A549 (cell line): ENCODE results near the gene YIF1B. TPM values are rescaled to one million over a fixed set of nuclear protein-coding genes. Genes with fewer than 3 reads are reported as not detected.

ENCODE experiments used
- ATAC-seq, 2 experiments: fragments of 200-7000 bp in 1 of 2; fragments of >200 bp in 1 of 2; cut with Nextera tagmentation in 1 of 2; cut with Tn5 transposase in 1 of 2; 3 replicates each; pipeline versions ENCODE4 v1.8.0 to v1.9.1; 2018 to 2020; ENCODE audit warnings: mild to moderate bottlenecking in 1 of 2, moderate library complexity in 1 of 2
- CTCF ChIA-PET: fragments of 300-600 bp; sonication (Branson Sonifier 250); formaldehyde crosslinking; extraction: SDS; loops from one replicate; lab custom pipeline; 2021; ENCODE audit warnings: antibody characterized with exemption, inconsistent platforms; lab: Yijun Ruan, JAX
- POLR2A ChIA-PET: fragments of 350-600 bp; formaldehyde crosslinking; extraction: SDS; loops from one replicate; lab custom pipeline; 2021; ENCODE audit warnings: antibody characterized with exemption, inconsistent platforms; lab: Yijun Ruan, JAX
- DNase-seq, 2 experiments: peaks; one replicate each; pipeline versions ENCODE4 v3.0.0 to v3.0.0-alpha.2; 2011 to 2016; ENCODE audit warnings: low read depth in 1 of 2, low spot score in 1 of 2
- FAIRE-seq: peaks from 2 replicates; lab custom pipeline; 2011; peaks lifted over from hg19 to GRCh38; lab: Jason Lieb, UNC
- H3K27ac ChIP-seq, 2 experiments: fragments of >200 bp; sonication (Bioruptor Twin); formaldehyde crosslinking; 3 replicates each; pipeline ENCODE4 v1.5.1; 2016 to 2017
- H3K4me1 ChIP-seq: fragments of >200 bp; sonication (Bioruptor Twin); formaldehyde crosslinking; 3 replicates; pipeline ENCODE4 v1.6.1; 2016
- H3K4me2 ChIP-seq: fragments of >200 bp; sonication (Bioruptor Twin); formaldehyde crosslinking; 3 replicates; pipeline ENCODE4 v1.6.1; 2016
- H3K4me3 ChIP-seq: fragments of >200 bp; sonication (Bioruptor Twin); formaldehyde crosslinking; 3 replicates; pipeline ENCODE4 v1.5.1; 2016
- H3K9me3 ChIP-seq: fragments of >200 bp; sonication (Bioruptor Twin); formaldehyde crosslinking; 3 replicates; pipeline ENCODE4 v1.6.1; 2016
- ATOH8 ChIP-seq: fragments of 250-450 bp; sonication (Bioruptor Pico); IDR thresholded peaks from 2 replicates; pipeline ENCODE4 v1.5.0; 2020; ENCODE audit warnings: low read depth, mild to moderate bottlenecking, moderate library complexity
- BCL3 ChIP-seq: fragments of >200 bp; sonication (Bioruptor Twin); formaldehyde crosslinking; IDR thresholded peaks from 3 replicates; pipeline ENCODE4 v1.6.1; 2016
- BHLHE40 ChIP-seq: IDR thresholded peaks from 2 replicates; pipeline ENCODE4 v1.6.1; 2012; ENCODE audit warnings: low read depth, low read length, inconsistent platforms
- CBX8 ChIP-seq: fragments of 200-600 bp; sonication (generic); IDR thresholded peaks from 2 replicates; pipeline ENCODE4 v1.6.1; 2016
- CHD4 ChIP-seq: fragments of 200-600 bp; sonication (generic); IDR thresholded peaks from 2 replicates; pipeline ENCODE4 v1.6.1; 2016; ENCODE audit warnings: antibody characterized with exemption, mild to moderate bottlenecking, borderline replicate concordance
- ELK1 ChIP-seq: fragments of 150-350 bp; IDR thresholded peaks from 2 replicates; pipeline ENCODE4 v1.6.1; 2014; ENCODE audit warnings: low read depth, mild to moderate bottlenecking, low read length
- FOSB ChIP-seq: fragments of 250-450 bp; sonication (Bioruptor Pico); IDR thresholded peaks from 2 replicates; pipeline ENCODE4 v1.5.0; 2020; ENCODE audit warnings: mild to moderate bottlenecking, moderate library complexity
- FOSL2 ChIP-seq, 2 experiments: fragments of 450-650 bp in 1 of 2; fragments of >200 bp in 1 of 2; sonication (Bioruptor Twin) in 1 of 2; formaldehyde crosslinking; IDR thresholded peaks; 2 replicates each; pipeline versions ENCODE4 v1.5.0 to v1.6.1; 2016 to 2020; ENCODE audit warnings: mild to moderate bottlenecking in 1 of 2, moderate library complexity in 1 of 2
- FOXS1 ChIP-seq: fragments of 250-450 bp; sonication (Bioruptor Pico); IDR thresholded peaks from 2 replicates; pipeline ENCODE4 v1.5.0; 2020; ENCODE audit warnings: mild to moderate bottlenecking, moderate library complexity
- GATA3 ChIP-seq: IDR thresholded peaks from 2 replicates; pipeline ENCODE4 v1.6.1; 2012; ENCODE audit warnings: borderline replicate concordance
- HDAC2 ChIP-seq: fragments of 200-600 bp; sonication (generic); IDR thresholded peaks from 2 replicates; pipeline ENCODE4 v1.6.1; 2016
- HOXA7 ChIP-seq: fragments of 250-450 bp; sonication (Bioruptor Pico); IDR thresholded peaks from 2 replicates; pipeline ENCODE4 v1.5.0; 2020; ENCODE audit warnings: mild to moderate bottlenecking, moderate library complexity
- HOXB5 ChIP-seq: fragments of 250-450 bp; sonication (Bioruptor Pico); IDR thresholded peaks from 2 replicates; pipeline ENCODE4 v1.5.0; 2020; ENCODE audit warnings: mild to moderate bottlenecking, moderate library complexity
- JUN ChIP-seq, 2 experiments: fragments of >200 bp; sonication (Bioruptor Twin); formaldehyde crosslinking; IDR thresholded peaks; 2 replicates in 1 of 2; 3 replicates in 1 of 2; pipeline ENCODE4 v1.6.1; 2016 to 2017
- JUNB ChIP-seq: fragments of >200 bp; sonication (Bioruptor Twin); formaldehyde crosslinking; IDR thresholded peaks from 2 replicates; pipeline ENCODE4 v1.6.1; 2016
- MAX ChIP-seq: IDR thresholded peaks from 2 replicates; pipeline ENCODE4 v1.6.1; 2012
- MAZ ChIP-seq: fragments of 150-350 bp; IDR thresholded peaks from 2 replicates; pipeline ENCODE4 v1.6.1; 2014; ENCODE audit warnings: antibody characterized with exemption, low read depth, low read length, borderline replicate concordance
- NPAS2 ChIP-seq: fragments of 250-450 bp; sonication (Bioruptor Pico); IDR thresholded peaks from 2 replicates; pipeline ENCODE4 v1.8.0; 2022; ENCODE audit warnings: mild to moderate bottlenecking, moderate library complexity, borderline replicate concordance
- NR3C1 ChIP-seq: fragments of >200 bp; sonication (Bioruptor Twin); formaldehyde crosslinking; IDR thresholded peaks from 3 replicates; pipeline ENCODE4 v1.6.1; 2017
- POLR2A ChIP-seq: IDR thresholded peaks from 2 replicates; pipeline ENCODE4 v1.6.1; 2012; ENCODE audit warnings: mild to moderate bottlenecking, low read length
- RARB ChIP-seq: fragments of 250-450 bp; sonication (Bioruptor Pico); IDR thresholded peaks from 2 replicates; pipeline ENCODE4 v1.8.0; 2021; ENCODE audit warnings: mild to moderate bottlenecking, moderate library complexity
- ZC3H11A ChIP-seq: fragments of 450-650 bp; IDR thresholded peaks from 2 replicates; pipeline ENCODE4 v1.6.1; 2014; ENCODE audit warnings: antibody characterized with exemption, mild to moderate bottlenecking
- ZNF302 ChIP-seq: fragments of 250-450 bp; sonication (Bioruptor Pico); IDR thresholded peaks from 2 replicates; pipeline ENCODE4 v1.9.0; 2021; ENCODE audit warnings: inconsistent platforms, mild to moderate bottlenecking, moderate library complexity
- ZSCAN20 ChIP-seq: fragments of 250-450 bp; sonication (Bioruptor Pico); IDR thresholded peaks from 2 replicates; pipeline ENCODE4 v1.8.0; 2022; ENCODE audit warnings: mild to moderate bottlenecking, moderate library complexity
- WGBS: methylation state at CpG from one replicate; pipeline ENCODE4 v1.1.6; 2017; ENCODE audit errors: missing lambda C conversion rate; 5-methylcytosine and 5-hydroxymethylcytosine counted together
- polyA plus RNA-seq, 4 experiments: library from polyadenylated mRNA; depleted of rRNA in 3 of 4; stranded (reverse); fragments of >200 nt; fragmentation: RNase III in 1 of 4; extraction: RNeasy Plus Mini Kit Qiagen cat#74134 plus additional on column Dnase treatment in 1 of 4; gene quantifications; 2 replicates in 3 of 4; 3 replicates in 1 of 4; pipeline ENCODE4 v1.2.3, GENCODE V29; 2011 to 2017

YIF1B gene
- polyA plus RNA-seq, 2 of the 4 experiments (the other 2 are of a cell fraction): 75.5 to 100 TPM

GRCh38 chr19:38267761-38268483 is 47.8 kb downstream of the YIF1B start (continued):
- no peak for TF ChIP-seq ZSCAN20 (CRISPR knock-in tag)
- TF ChIP-seq, all 56 proteins: peak for 9

GRCh38 chr19:38266981-38267597 is 48.7 kb downstream of the YIF1B start:
- POLR2A ChIA-PET: interaction anchor here (0.6 to 8.8 kb wide), 6 partner anchors 18 to 596 kb away, joined by 3 to 127 read pairs (median 6); partner anchors contain the start of genes C19orf33, KCNK6 and PSMD8
- ATAC-seq: peak; percentile 8 to 17; a peak in 3 of 6 replicates
- peak; percentile 99 for FAIRE-seq
- peak overlapping the region; percentile 89 to 91 for H3K27ac ChIP-seq
- 4% methylated on average over 12 of the region's 12 CpGs for WGBS
- CTCF ChIA-PET: interaction anchor here (0.5 to 18.2 kb wide), 15 partner anchors 7 to 365 kb away, joined by 3 to 259 read pairs (median 10); partner anchors contain the start of genes CATSPERG, PPP1R14A and PSMD8
- H3K9me3 ChIP-seq: no peaks in the 10 kb centered on the region
- peaks cover 83% of the 10 kb centered on the region for H3K4me1 ChIP-seq
- peak overlapping the region; percentile 3 for H3K4me3 ChIP-seq
- 0 out of 2 replicates have a peak, but pooled peaks have one; percentile 37 for TF ChIP-seq FOSB (CRISPR knock-in tag)
- no peak for TF ChIP-seq FOXS1 (CRISPR knock-in tag)
- peak; percentile 72 for TF ChIP-seq MAX
- TF ChIP-seq POLR2A: peak; percentile 8; the same call in 1 of the 2 replicates
- no peak for TF ChIP-seq FOSL2 (IDR thresholded peaks at IDR 0.05)
- TF ChIP-seq FOSL2 (CRISPR knock-in tag; IDR thresholded peaks at IDR 0.05): 0 out of 2 replicates have a peak, but pooled peaks have one; percentile 50
- no peak for TF ChIP-seq NPAS2 (CRISPR knock-in tag)
- no peak for TF ChIP-seq ELK1
- peak; percentile 68 to 77 for DNase-seq
- peak overlapping the region; percentile 76 for H3K4me2 ChIP-seq

- WGBS: 62% methylated on average over 12 of the region's 12 CpGs
- peak overlapping the region; percentile 89 to 91 for H3K27ac ChIP-seq
These were observed 49.8 kb downstream of the YIF1B start for GRCh38 chr19:38265921-38266429.

More at GRCh38 chr19:38265921-38266429, 49.8 kb downstream of the YIF1B start:
- ATAC-seq: no peak
- Histone ChIP-seq H3K4me1 (peaks cover 72% of the 10 kb centered on the region), H3K9me3 (no peaks in the 10 kb centered on the region), H3K4me3 (peak overlapping the region; percentile 67), H3K4me2 (peak overlapping the region; percentile 76)
- no peak for DNase-seq
- CTCF ChIA-PET: interaction anchor here (0.5 to 18.2 kb wide), 20 partner anchors 8 to 368 kb away, joined by 3 to 259 read pairs (median 8); partner anchors contain the start of genes CATSPERG, FAM98C, KCNK6 and PPP1R14A
- FAIRE-seq: peak; percentile 49
- POLR2A ChIA-PET: interaction anchor here (1.6 to 8.8 kb wide), 5 partner anchors 10 to 54 kb away, joined by 5 to 127 read pairs (median 9); partner anchors contain the start of genes C19orf33, KCNK6 and PPP1R14A
- TF ChIP-seq RARB (no peak), CBX8 (no peak), FOSB (CRISPR knock-in tag) (no peak), ZNF302 (CRISPR knock-in tag) (no peak), BCL3 (no peak), GATA3 (no peak), MAZ (no peak), ATOH8 (CRISPR knock-in tag) (no peak), HOXA7 (CRISPR knock-in tag) (no peak), HOXB5 (CRISPR knock-in tag) (no peak), CHD4 (no peak), HDAC2 (no peak), ZC3H11A (no peak), MAX (no peak), JUNB (no peak), BHLHE40 (no peak), NR3C1 (no peak), NPAS2 (CRISPR knock-in tag) (no peak), JUN (IDR thresholded peaks at IDR 0.05) (no peak)
